HL-60 (cell line): ENCODE data around the gene ARSA.

Experiments
- DNase-seq, 2 experiments: peaks; one replicate each; pipeline ENCODE4 v3.0.0-alpha.2; 2010 to 2020; ENCODE audit warnings: low read depth in 1 of 2, low spot score in 1 of 2
- H3K27ac ChIP-seq: fragments of 250-450 bp; sonication (Bioruptor Pico); replicated peaks from 2 replicates; pipeline ENCODE4 v1.5.1; 2020; ENCODE audit warnings: mild to moderate bottlenecking, moderate library complexity
- H3K27me3 ChIP-seq: fragments of 250-450 bp; sonication (Bioruptor Pico); 2 replicates; pipeline ENCODE4 v1.5.1; 2021; ENCODE audit warnings: mild to moderate bottlenecking, moderate library complexity; ENCODE audit not compliant: insufficient read depth, poor library complexity, severe bottlenecking
- H3K4me3 ChIP-seq: replicated peaks from 2 replicates; pipeline ENCODE4 v1.5.1; 2011; ENCODE audit warnings: mild to moderate bottlenecking, control low read depth, low read length; ENCODE audit not compliant: insufficient read depth
- CTCF ChIP-seq: IDR thresholded peaks from one replicate; pipeline ENCODE4 v1.5.1; 2011; ENCODE audit warnings: low read length, control low read depth, inconsistent platforms; ENCODE audit not compliant: insufficient read depth
- GABPA ChIP-seq: IDR thresholded peaks from 2 replicates; pipeline ENCODE4 v1.6.1; 2012; ENCODE audit warnings: low read depth
- POLR2AphosphoS5 ChIP-seq: IDR thresholded peaks from 2 replicates; pipeline ENCODE4 v1.6.1; 2012; ENCODE audit warnings: low read depth
- REST ChIP-seq: IDR thresholded peaks from 2 replicates; pipeline ENCODE4 v1.6.1; 2012; ENCODE audit warnings: low read depth; ENCODE audit not compliant: insufficient replicate concordance
- SPI1 ChIP-seq: IDR thresholded peaks from 2 replicates; pipeline ENCODE4 v1.6.1; 2012; ENCODE audit warnings: low read depth, mild to moderate bottlenecking, borderline replicate concordance
- long read RNA-seq: library from polyadenylated mRNA; unstranded; transcript quantifications from one replicate; pipeline ENCODE4 v2.0.0, GENCODE V29; 2020

The ARSA gene
- long read RNA-seq, transcript ARSA-201 (8 exons, 2,050 nt) = major isoform, 5 of 13 reads
- long read RNA-seq, partial matches to known transcripts = 2 of 13 reads
- long read RNA-seq, other reads (novel, unspliced or antisense) = 2 of 13 reads

DNA sequence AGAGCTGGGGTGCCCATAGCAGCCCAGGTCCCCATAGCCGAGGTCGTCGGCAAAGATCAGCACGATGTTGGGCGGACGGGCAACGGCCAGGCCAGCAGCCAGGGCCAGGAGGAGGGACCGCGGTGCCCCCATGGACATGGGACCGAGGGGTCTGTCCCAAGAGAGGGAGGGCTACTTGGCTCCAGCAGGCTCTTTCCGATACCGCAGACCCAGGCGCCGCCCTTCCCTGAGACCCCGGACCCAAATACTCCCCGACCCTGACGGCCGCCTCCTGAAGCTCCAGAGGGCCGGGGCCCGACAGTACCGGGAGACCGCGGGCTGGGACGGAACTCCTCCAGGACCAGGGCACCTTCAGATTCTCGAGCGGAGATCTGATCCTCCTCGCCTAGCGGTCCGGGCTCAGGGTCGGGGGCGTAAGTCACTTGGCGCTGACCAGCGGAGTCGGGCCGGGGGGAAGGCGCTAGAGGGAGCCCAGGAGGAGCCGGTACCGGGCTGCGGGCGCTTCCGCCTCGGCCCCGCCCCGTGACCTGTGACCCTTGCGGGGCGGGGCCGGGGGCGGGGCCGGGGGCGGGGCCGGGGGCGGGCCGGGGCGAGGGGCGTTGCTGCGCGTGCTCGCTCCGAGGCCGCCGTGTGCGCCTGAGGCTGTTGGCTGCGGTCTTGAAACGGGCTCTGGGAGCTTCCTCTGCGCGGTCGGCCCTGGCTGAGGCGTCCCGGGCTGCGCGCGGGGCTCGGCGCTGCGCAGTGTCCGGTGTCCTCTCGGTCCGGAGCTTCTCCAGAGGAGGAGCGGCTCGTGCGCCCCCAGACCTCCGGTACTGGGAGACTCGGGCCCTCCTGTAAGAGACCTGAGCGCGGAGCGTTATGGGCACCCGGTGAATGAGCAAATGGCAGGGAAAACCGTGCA, at the start of gene ARSA:
Gene ARSA, minus strand, starts transcription at position 511 of the 901 bp plus-strand sequence. Its CDS starts 373 bp downstream, at position 138.
- H3K27ac ChIP-seq = peak within 1 kb of the TSS; percentile 90
- peak within 1 kb of the TSS; percentile 80 for H3K4me3 ChIP-seq

DNA sequence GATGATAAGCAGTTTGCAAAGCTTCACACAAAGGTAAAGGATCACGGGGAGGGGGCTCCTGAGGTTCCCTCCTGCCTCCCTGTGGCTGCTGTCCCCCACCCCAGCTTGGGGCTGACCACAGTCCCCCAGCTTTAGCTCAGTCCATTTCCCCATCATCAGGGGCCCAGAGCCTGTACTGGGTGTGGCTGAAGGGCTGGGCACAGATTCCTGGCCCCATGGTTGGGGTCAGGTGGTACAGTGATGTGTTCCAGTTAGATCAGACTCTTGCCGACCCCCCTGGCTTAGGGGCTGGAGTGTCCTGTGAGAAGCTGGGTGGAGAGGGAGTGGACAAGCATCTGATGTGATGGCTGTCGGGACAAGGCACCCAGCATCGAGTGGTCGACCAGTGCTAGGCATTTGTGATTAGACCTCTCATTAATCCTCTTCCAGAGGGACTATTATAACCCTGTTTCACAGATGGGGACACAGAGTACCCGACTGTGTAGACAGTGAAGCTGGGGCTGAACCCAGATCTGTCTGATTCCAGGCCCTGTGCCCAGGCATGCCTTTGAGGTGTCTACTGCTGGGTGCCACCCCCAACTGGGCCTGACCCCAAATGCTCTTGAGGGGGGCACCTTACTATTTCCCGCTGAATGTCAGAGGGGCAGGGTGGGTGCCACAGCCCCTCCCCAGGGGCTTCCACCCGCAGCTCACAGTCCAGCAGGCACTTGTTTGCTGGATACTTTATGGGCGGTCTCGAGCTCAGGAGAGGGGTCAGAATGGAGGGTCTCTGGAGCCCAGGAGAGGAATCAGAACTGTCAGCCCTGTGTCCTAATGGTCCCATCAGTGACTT, 48.9 kb upstream of the ARSA start:
- no peak overlapping the region for H3K27ac ChIP-seq
- no peak overlapping the region for H3K4me3 ChIP-seq
- TF ChIP-seq SPI1 (no peak), REST (no peak), POLR2AphosphoS5 (no peak), GABPA (no peak), CTCF (no peak)
- peaks cover 32% of the 10 kb centered on the region for H3K27me3 ChIP-seq
- DNase-seq = no peak

More for the DNA sequence above, at the start of gene ARSA:
- TF ChIP-seq REST (peak; percentile 42), GABPA (no peak), SPI1 (peak; percentile 23; the same call in 1 of the 2 replicates), CTCF (no peak), POLR2AphosphoS5 (peak; percentile 82)
- peak; percentile 70 to 86 for DNase-seq
- no peaks in the 10 kb centered on the region for H3K27me3 ChIP-seq

DNA sequence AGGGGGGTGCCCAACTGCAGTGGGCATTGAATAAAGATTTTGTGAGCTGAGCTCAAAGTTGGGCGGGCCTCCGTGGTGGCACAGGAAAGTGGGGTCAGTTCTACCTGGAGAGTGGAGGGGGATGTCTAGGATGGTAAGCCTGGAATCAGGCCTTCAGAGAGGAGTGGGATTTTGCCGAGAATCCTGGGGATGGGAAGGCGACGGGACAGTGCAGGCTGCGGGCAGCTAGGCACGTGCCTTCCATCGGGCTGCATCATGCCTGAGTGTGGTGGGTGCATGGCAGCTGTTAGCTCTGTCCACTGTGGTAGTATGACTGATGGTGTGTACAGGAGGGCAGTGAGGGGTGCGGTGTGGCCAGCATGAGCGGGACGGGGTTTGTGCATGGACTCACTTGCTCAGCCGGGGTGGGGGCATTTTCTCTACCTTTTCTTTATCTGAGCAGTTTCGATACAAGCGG, 48.3 kb upstream of the ARSA start:
- Histone ChIP-seq H3K27ac (no peak overlapping the region), H3K27me3 (peaks cover 32% of the 10 kb centered on the region), H3K4me3 (no peak overlapping the region)
- DNase-seq = no peak
- TF ChIP-seq REST (no peak), SPI1 (no peak), CTCF (no peak), GABPA (no peak), POLR2AphosphoS5 (no peak)
